Large intestine (tissue), 3 donors: ENCODE measurements around the gene NRP1. TPM values are rescaled to one million over a fixed set of nuclear protein-coding genes. Genes with fewer than 3 reads are reported as not detected.

Source experiments
- DNase-seq, 2 donors: peaks; one replicate each; pipeline versions ENCODE4 v3.0.0 to v3.0.0-alpha.2; 2013
- H3K27ac ChIP-seq: one replicate; pipeline ENCODE4 v1.5.1; 2013; ENCODE audit warnings: low read length
- H3K27me3 ChIP-seq: 2 replicates; pipeline ENCODE4 v1.6.1; 2013; ENCODE audit warnings: low read length; ENCODE audit not compliant: control insufficient read depth, insufficient read depth
- H3K36me3 ChIP-seq: 2 replicates; pipeline ENCODE4 v1.6.1; 2013; ENCODE audit warnings: low read length; ENCODE audit not compliant: control insufficient read depth, insufficient read depth
- H3K4me1 ChIP-seq: one replicate; pipeline ENCODE4 v1.6.1; 2013; ENCODE audit warnings: low read length; ENCODE audit not compliant: control insufficient read depth, insufficient read depth
- H3K4me3 ChIP-seq: one replicate; pipeline ENCODE4 v1.5.1; 2013; ENCODE audit warnings: low read length
- H3K9me3 ChIP-seq: one replicate; pipeline ENCODE4 v1.6.1; 2013; ENCODE audit warnings: mild to moderate bottlenecking, low read depth, low read length, moderate library complexity; ENCODE audit not compliant: control insufficient read depth
- WGBS: methylation state at CpG from one replicate; pipeline ENCODE4 v1.1.5; 2013; ENCODE audit warnings: low lambda C conversion rate; ENCODE audit not compliant: insufficient coverage; 5-methylcytosine and 5-hydroxymethylcytosine counted together
- polyA plus RNA-seq: library from polyadenylated mRNA; unstranded; fragments of 120-200 nt; gene quantifications from one replicate; pipeline ENCODE4 v1.2.1, GENCODE V29; 2013

The NRP1 gene
- polyA plus RNA-seq, 1 donor = 33.4 TPM

GRCh38 chr10:33279811-33280602 is 54.5 kb downstream of the NRP1 start:
- Histone ChIP-seq H3K4me1 (no peaks in the 10 kb centered on the region), H3K27me3 (no peaks in the 10 kb centered on the region), H3K9me3 (no peaks in the 10 kb centered on the region), H3K36me3 (no peaks in the 10 kb centered on the region), H3K27ac (no peak overlapping the region), H3K4me3 (no peak overlapping the region)
- 80% methylated on average over 1 of the region's 5 CpGs for WGBS
- no peak for DNase-seq

- Histone ChIP-seq H3K9me3 (no peaks in the 10 kb centered on the region), H3K4me1 (no peaks in the 10 kb centered on the region), H3K4me3 (no peak overlapping the region), H3K27me3 (no peaks in the 10 kb centered on the region), H3K36me3 (no peaks in the 10 kb centered on the region), H3K27ac (no peak overlapping the region)
- no peak for DNase-seq
- no CpG with 5 or more reads among the region's 5 CpGs for WGBS
Measured at GRCh38 chr10:33279276-33279675, 55.2 kb downstream of the NRP1 start.

GRCh38 chr10:33278198-33278597 is 56.3 kb downstream of the NRP1 start:
- H3K27ac ChIP-seq = no peak overlapping the region
- DNase-seq = no peak
- H3K36me3 ChIP-seq = no peaks in the 10 kb centered on the region
- no peaks in the 10 kb centered on the region for H3K9me3 ChIP-seq
- no CpG with 5 or more reads among the region's 3 CpGs for WGBS
- H3K4me1 ChIP-seq = peaks cover 7% of the 10 kb centered on the region
- no peaks in the 10 kb centered on the region for H3K27me3 ChIP-seq
- no peak overlapping the region for H3K4me3 ChIP-seq

- no CpG with 5 or more reads among the region's 6 CpGs for WGBS
- peaks cover 9% of the 10 kb centered on the region for H3K4me1 ChIP-seq
- no peak overlapping the region for H3K27ac ChIP-seq
Measured at GRCh38 chr10:33277135-33277536, 57.3 kb downstream of the NRP1 start.

GRCh38 chr10:33276282-33276923 is 58.1 kb downstream of the NRP1 start:
- no peaks in the 10 kb centered on the region for H3K27me3 ChIP-seq
- WGBS = 67% methylated on average over 2 of the region's 4 CpGs
- peaks cover 9% of the 10 kb centered on the region for H3K4me1 ChIP-seq
- no peaks in the 10 kb centered on the region for H3K36me3 ChIP-seq
- DNase-seq = no peak
- H3K9me3 ChIP-seq = no peaks in the 10 kb centered on the region
- no peak overlapping the region for H3K27ac ChIP-seq
- H3K4me3 ChIP-seq = no peak overlapping the region

More at GRCh38 chr10:33277135-33277536, 57.3 kb downstream of the NRP1 start:
- Histone ChIP-seq H3K36me3 (no peaks in the 10 kb centered on the region), H3K4me3 (no peak overlapping the region), H3K9me3 (no peaks in the 10 kb centered on the region), H3K27me3 (no peaks in the 10 kb centered on the region)
- DNase-seq = no peak

- Histone ChIP-seq H3K27ac (no peak overlapping the region), H3K27me3 (no peaks in the 10 kb centered on the region), H3K4me1 (peaks cover 9% of the 10 kb centered on the region), H3K4me3 (no peak overlapping the region), H3K9me3 (no peaks in the 10 kb centered on the region), H3K36me3 (peaks cover 3% of the 10 kb centered on the region)
- DNase-seq = no peak
- WGBS = 60% methylated on average over 1 of the region's 6 CpGs
Measured at GRCh38 chr10:33274096-33274785, 60.2 kb downstream of the NRP1 start.

- Histone ChIP-seq H3K4me3 (no peak overlapping the region), H3K27ac (no peak overlapping the region), H3K27me3 (no peaks in the 10 kb centered on the region), H3K36me3 (peaks cover 3% of the 10 kb centered on the region), H3K4me1 (peaks cover 9% of the 10 kb centered on the region), H3K9me3 (no peaks in the 10 kb centered on the region)
- peak; percentile 40 to 51 for DNase-seq
- 15% methylated on average over 2 of the region's 19 CpGs for WGBS
Measured at GRCh38 chr10:33273295-33274002, 61.0 kb downstream of the NRP1 start.

- no peak overlapping the region for H3K27ac ChIP-seq
- no CpG with 5 or more reads among the region's 7 CpGs for WGBS
- H3K36me3 ChIP-seq = peaks cover 3% of the 10 kb centered on the region
- H3K27me3 ChIP-seq = no peaks in the 10 kb centered on the region
- DNase-seq = no peak
- H3K4me1 ChIP-seq = peaks cover 9% of the 10 kb centered on the region
- H3K4me3 ChIP-seq = no peak overlapping the region
- H3K9me3 ChIP-seq = no peaks in the 10 kb centered on the region
Measured at GRCh38 chr10:33272635-33273034, 61.8 kb downstream of the NRP1 start.

- no peak for DNase-seq
- no peak overlapping the region for H3K4me3 ChIP-seq
- no CpG with 5 or more reads among the region's 4 CpGs for WGBS
- H3K27ac ChIP-seq = no peak overlapping the region
- H3K4me1 ChIP-seq = peaks cover 9% of the 10 kb centered on the region
- H3K9me3 ChIP-seq = no peaks in the 10 kb centered on the region
- no peaks in the 10 kb centered on the region for H3K27me3 ChIP-seq
- peaks cover 3% of the 10 kb centered on the region for H3K36me3 ChIP-seq
Measured at GRCh38 chr10:33271969-33272583, 62.4 kb downstream of the NRP1 start.

GRCh38 chr10:33270971-33271370 is 63.5 kb downstream of the NRP1 start:
- Histone ChIP-seq H3K4me1 (peaks cover 9% of the 10 kb centered on the region), H3K4me3 (no peak overlapping the region), H3K9me3 (no peaks in the 10 kb centered on the region), H3K27ac (no peak overlapping the region), H3K36me3 (peaks cover 3% of the 10 kb centered on the region), H3K27me3 (no peaks in the 10 kb centered on the region)
- no peak for DNase-seq
- no CpG with 5 or more reads among the region's 1 CpG for WGBS
